ENCODE data around the gene ROBO1. TPM values are rescaled to one million over a fixed set of nuclear protein-coding genes. Genes with fewer than 3 reads are reported as not detected.

Gene ROBO1
- total RNA-seq, 4 donors from 2014 or later: 25.0 to 42.6 (median 35.7) TPM

GRCh38 chr3:79067734-79068133 lies 700.1 kb downstream of the ROBO1 start:
- WGBS, 2 donors: 57% methylated on average over 1 of the region's 1 CpG; no CpG with 5 or more reads in 1 of the 2 donors
- Histone ChIP-seq H3K4me3 (no peak overlapping the region), H3K27ac (no peak overlapping the region), H3K9me3 (no peaks in the 10 kb centered on the region), H3K36me3 (no peaks in the 10 kb centered on the region), H3K4me1 (no peaks in the 10 kb centered on the region), H3K27me3 (no peaks in the 10 kb centered on the region)
- no peak for DNase-seq
- no peak for TF ChIP-seq POLR2A (IDR thresholded peaks at IDR 0.05)
- no peak for TF ChIP-seq CTCF (IDR thresholded peaks at IDR 0.05)
- intact Hi-C loops (cut with DNase I): no loop called here

- no peaks in the 10 kb centered on the region for H3K4me1 ChIP-seq
- H3K27me3 ChIP-seq: no peaks in the 10 kb centered on the region
- no peak for TF ChIP-seq CTCF (IDR thresholded peaks at IDR 0.05)
- no peak for TF ChIP-seq POLR2A (IDR thresholded peaks at IDR 0.05)
- H3K36me3 ChIP-seq: no peaks in the 10 kb centered on the region
- no peak overlapping the region for H3K27ac ChIP-seq
- H3K4me3 ChIP-seq: no peak overlapping the region
- no peaks in the 10 kb centered on the region for H3K9me3 ChIP-seq
- WGBS, 2 donors: 66 to 71% methylated on average over 4 of the region's 4 CpGs
- no peak for DNase-seq
- intact Hi-C loops (cut with DNase I): no loop called here
Observed at GRCh38 chr3:79066481-79066880, 701.3 kb downstream of the ROBO1 start.

DNA sequence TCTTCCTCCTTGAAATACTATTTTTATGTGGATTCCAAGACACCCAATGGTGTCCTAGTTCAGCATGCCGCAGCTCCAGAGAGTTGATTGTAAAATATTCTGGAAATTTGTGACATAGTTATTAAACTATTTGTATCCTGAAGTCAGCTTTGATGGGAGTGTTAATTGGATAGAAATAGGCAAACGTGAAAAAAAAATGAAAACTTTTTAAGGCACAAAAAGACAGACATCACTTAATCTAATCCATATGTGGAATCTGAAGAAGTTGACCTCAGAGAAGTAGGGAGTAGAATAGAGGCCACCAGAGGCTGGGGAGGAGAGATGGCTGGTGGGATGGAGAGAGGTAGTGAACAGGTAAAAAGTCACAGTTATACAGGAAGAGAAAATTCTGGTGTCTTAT lies 704.2 kb downstream of the ROBO1 start:
- Histone ChIP-seq H3K27ac (no peak overlapping the region), H3K4me3 (no peak overlapping the region), H3K4me1 (no peaks in the 10 kb centered on the region), H3K36me3 (no peaks in the 10 kb centered on the region), H3K9me3 (no peaks in the 10 kb centered on the region), H3K27me3 (no peaks in the 10 kb centered on the region)
- intact Hi-C loops (cut with DNase I): no loop called here
- WGBS, 2 donors: 59 to 64% methylated on average over 2 of the region's 2 CpGs
- TF ChIP-seq CTCF (IDR thresholded peaks at IDR 0.05) (no peak), POLR2A (IDR thresholded peaks at IDR 0.05) (no peak)
- DNase-seq: no peak

- H3K9me3 ChIP-seq: peaks cover 0 to 8% (median 3%) of the 10 kb centered on the region in 3 donors
- TF ChIP-seq CTCF (IDR thresholded peaks at IDR 0.05): no peak
- TF ChIP-seq POLR2A (IDR thresholded peaks at IDR 0.05): no peak
- no peaks in the 10 kb centered on the region for H3K4me1 ChIP-seq
- intact Hi-C loops (cut with DNase I): no loop called here
- no peaks in the 10 kb centered on the region for H3K27me3 ChIP-seq
- no peak overlapping the region for H3K4me3 ChIP-seq
- no peak overlapping the region for H3K27ac ChIP-seq
- no peak for DNase-seq
- no peaks in the 10 kb centered on the region for H3K36me3 ChIP-seq
- WGBS, 2 donors: 77 to 82% methylated on average over 2 to 3 of the region's 3 CpGs
Observed at GRCh38 chr3:79057756-79058155, 710.0 kb downstream of the ROBO1 start.

DNA sequence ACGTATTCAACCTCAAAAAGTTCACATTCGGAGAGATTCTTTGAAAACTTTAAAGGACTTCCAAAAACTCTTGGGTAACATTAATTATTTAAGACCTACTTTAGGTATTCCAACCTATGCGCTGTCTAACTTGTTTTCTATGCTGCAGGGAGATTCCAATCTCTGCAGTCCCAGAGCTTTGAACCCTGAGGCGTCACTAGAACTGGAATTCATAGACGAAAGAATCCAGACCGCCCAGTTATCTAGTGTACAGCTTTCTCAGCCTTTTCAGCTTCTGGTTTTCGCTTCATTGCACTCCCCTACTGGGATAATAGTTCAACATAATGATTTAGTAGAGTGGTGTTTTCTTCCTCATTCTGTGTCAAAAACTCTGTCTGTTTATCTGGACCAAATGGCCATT lies 711.3 kb downstream of the ROBO1 start:
- no peak overlapping the region for H3K27ac ChIP-seq
- H3K4me3 ChIP-seq: no peak overlapping the region
- no peaks in the 10 kb centered on the region for H3K36me3 ChIP-seq
- no peak for DNase-seq
- no peaks in the 10 kb centered on the region for H3K27me3 ChIP-seq
- H3K9me3 ChIP-seq: peaks cover 0 to 20% (median 12%) of the 10 kb centered on the region in 3 donors
- no peaks in the 10 kb centered on the region for H3K4me1 ChIP-seq
- no peak for TF ChIP-seq CTCF (IDR thresholded peaks at IDR 0.05)
- no peak for TF ChIP-seq POLR2A (IDR thresholded peaks at IDR 0.05)
- intact Hi-C loops (cut with DNase I): no loop called here
- 85 to 92% methylated on average over 7 of the region's 7 CpGs for WGBS, 2 donors
